ENCODE results near the gene RGS3. TPM values are rescaled to one million over a fixed set of nuclear protein-coding genes. Genes with fewer than 3 reads are reported as not detected.

Gene RGS3
- total and polyA plus RNA-seq, 2 of the 13 experiments (the other 11 are each of a cell fraction or from before 2014, with no cell fraction given) = 17.1 to 28.8 TPM

- WGBS (ENCODE audit: low lambda C conversion rate) = 95% methylated on average over 1 of the region's 1 CpG
- Histone ChIP-seq H4K20me1 (ENCODE audit: insufficient read depth, low read length) (no peaks in the 10 kb centered on the region), H3K27me3 (ENCODE audit: control insufficient read depth in 1 of 2, insufficient read depth in 2 of 2, low read length in 2 of 2) (no peaks in the 10 kb centered on the region), H3K36me3 (replicated peaks in 1 of 2; ENCODE audit: control insufficient read depth in 1 of 2, insufficient read depth in 2 of 2, low read length in 2 of 2) (peaks cover 1 to 8% of the 10 kb centered on the region in 2 experiments; a peak in 1 of 5 replicates), H3K9ac (ENCODE audit: insufficient read depth, low read depth, low read length) (no peak overlapping the region), H3K4me1 (ENCODE audit: insufficient read depth, low read length) (peaks cover 58% of the 10 kb centered on the region), H3K4me2 (ENCODE audit: low read depth, low read length) (no peak overlapping the region), H3K4me3 (replicated peaks in 1 of 3; ENCODE audit: insufficient read depth in 1 of 3, low read depth in 2 of 3, low read length in 3 of 3) (no peak overlapping the region), H3K9me3 (ENCODE audit: low read length) (no peaks in the 10 kb centered on the region), H3K27ac (ENCODE audit: extremely low read length, insufficient read depth, low read length) (no peak overlapping the region), H3K79me2 (ENCODE audit: insufficient read depth, low read length) (peaks cover 84% of the 10 kb centered on the region), H2AFZ (ENCODE audit: low read length) (no peak overlapping the region)
- no peak for FAIRE-seq
- no TSS peak for BruUV-seq (replicated peaks)
- DNase-seq (ENCODE audit: low spot score) = no peak
- in situ Hi-C loops (cut with HindIII; ENCODE audit: extremely low pct_ligation_motif_present, low pct_unique_long_range_greater_than_20kb) = no loop called here
- no peak for ATAC-seq
- ChIA-PET POLR2A (interaction anchor here (1.9 kb wide), 1 partner anchor 34 kb away, joined by 6 read pairs; no protein-coding TSS in a partner anchor), CTCF (ENCODE audit: low intra/inter-chr PET ratio, low total read pairs) (no interaction called here)
- intact Hi-C loops (cut with micrococcal nuclease; ENCODE audit: unreplicated experiment) = no loop called here
- no peak for TF ChIP-seq ZNF274 (CRISPR knock-in tag; IDR thresholded peaks at IDR 0.05)
Observed at GRCh38 chr9:113471143-113471542, 7.6 kb downstream of the RGS3 start.

DNA sequence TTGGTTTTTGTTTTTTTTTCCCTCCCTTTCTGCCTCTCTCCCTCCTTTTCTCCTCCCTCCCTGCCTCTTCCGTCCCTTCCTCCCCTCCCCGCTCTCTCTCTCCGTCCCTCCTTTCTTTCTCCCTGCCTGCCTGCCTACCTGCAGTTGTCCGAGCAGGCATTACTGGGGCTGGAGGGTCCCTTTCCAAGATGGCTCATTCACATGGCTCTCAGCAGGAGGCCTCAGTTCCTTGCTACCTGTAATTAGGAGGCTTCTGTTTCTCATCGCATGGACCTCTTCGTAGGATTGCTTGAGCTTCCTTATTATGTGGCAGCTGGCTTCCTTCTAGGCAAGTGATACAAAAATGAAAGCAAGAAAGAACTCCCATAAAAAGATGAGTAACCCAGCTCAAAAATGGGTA lies 8.0 kb downstream of the RGS3 start:
- H3K4me2 ChIP-seq (ENCODE audit: low read depth, low read length) = no peak overlapping the region
- intact Hi-C loops (cut with micrococcal nuclease; ENCODE audit: unreplicated experiment) = no loop called here
- no peaks in the 10 kb centered on the region for H3K27me3 ChIP-seq (ENCODE audit: control insufficient read depth in 1 of 2, insufficient read depth in 2 of 2, low read length in 2 of 2)
- WGBS (ENCODE audit: low lambda C conversion rate) = 98% methylated on average over 6 of the region's 6 CpGs
- H3K9ac ChIP-seq (ENCODE audit: insufficient read depth, low read depth, low read length) = no peak overlapping the region
- peaks cover 54% of the 10 kb centered on the region for H3K4me1 ChIP-seq (ENCODE audit: insufficient read depth, low read length)
- H3K27ac ChIP-seq (ENCODE audit: extremely low read length, insufficient read depth, low read length) = no peak overlapping the region
- H3K9me3 ChIP-seq (ENCODE audit: low read length) = no peaks in the 10 kb centered on the region
- no peak for DNase-seq (ENCODE audit: low spot score)
- POLR2A ChIA-PET = interaction anchor here (1.9 kb wide), 1 partner anchor 33 kb away, joined by 6 read pairs; no protein-coding TSS in a partner anchor
- no peak overlapping the region for H3K4me3 ChIP-seq (replicated peaks in 1 of 3; ENCODE audit: insufficient read depth in 1 of 3, low read depth in 2 of 3, low read length in 3 of 3)
- TF ChIP-seq ZNF260 (CRISPR knock-in tag; IDR thresholded peaks at IDR 0.05; ENCODE audit: borderline replicate concordance, low read depth) (no peak), NFE2 (CRISPR knock-in tag; IDR thresholded peaks at IDR 0.05) (no peak), SMARCC2 (IDR thresholded peaks at IDR 0.05) (no peak), BRF2 (CRISPR knock-in tag; IDR thresholded peaks at IDR 0.05) (no peak), ZIK1 (CRISPR knock-in tag; IDR thresholded peaks at IDR 0.05; ENCODE audit: borderline replicate concordance, low read depth) (no peak), ASH2L (IDR thresholded peaks at IDR 0.05; ENCODE audit: insufficient read length, low read depth, low read length) (no peak), NR1H2 (CRISPR knock-in tag; IDR thresholded peaks at IDR 0.05; ENCODE audit: borderline replicate concordance, low read depth) (no peak), MTF2 (CRISPR knock-in tag; IDR thresholded peaks at IDR 0.05; ENCODE audit: borderline replicate concordance) (no peak), CEBPG (CRISPR knock-in tag; IDR thresholded peaks at IDR 0.05) (no peak)
- in situ Hi-C loops (cut with HindIII; ENCODE audit: extremely low pct_ligation_motif_present, low pct_unique_long_range_greater_than_20kb) = no loop called here
- CTCF ChIA-PET (ENCODE audit: low intra/inter-chr PET ratio, low total read pairs) = no interaction called here
- peaks cover 84% of the 10 kb centered on the region for H3K79me2 ChIP-seq (ENCODE audit: insufficient read depth, low read length)
- H2AFZ ChIP-seq (ENCODE audit: low read length) = no peak overlapping the region
- no peak for FAIRE-seq
- H4K20me1 ChIP-seq (ENCODE audit: insufficient read depth, low read length) = no peaks in the 10 kb centered on the region
- BruUV-seq (replicated peaks) = no TSS peak
- peaks cover 1 to 12% of the 10 kb centered on the region in 2 experiments; a peak in 2 of 5 replicates for H3K36me3 ChIP-seq (replicated peaks in 1 of 2; ENCODE audit: control insufficient read depth in 1 of 2, insufficient read depth in 2 of 2, low read length in 2 of 2)
- ATAC-seq = no peak
